ENCODE data around the gene BLID. TPM values are rescaled to one million over a fixed set of nuclear protein-coding genes. Genes with fewer than 3 reads are reported as not detected.

The BLID gene
- total RNA-seq, 1 experiment from 2014 or later = not detected

- CTCF ChIA-PET = interaction anchor here (0.6 kb wide), 1 partner anchor 23 kb away, joined by 3 read pairs; no protein-coding TSS in a partner anchor
- H3K36me3 ChIP-seq (ENCODE audit: control insufficient read depth, insufficient read depth, low read length) = no peaks in the 10 kb centered on the region
- H3K36me3 Mint-ChIP-seq (ENCODE audit: insufficient read depth, unreplicated experiment) = no peaks in the 10 kb centered on the region
Observed at GRCh38 chr11:122112470-122113365, 3.3 kb downstream of the BLID start.

GRCh38 chr11:122109932-122110331 lies 6.1 kb downstream of the BLID start:
- no peak overlapping the region for H3K4me3 Mint-ChIP-seq (ENCODE audit: unreplicated experiment)
- no TSS peak for BruUV-seq (replicated peaks)
- Histone ChIP-seq H3K27me3 (replicated peaks; ENCODE audit: control insufficient read depth, insufficient read depth, low read length) (peaks cover 2% of the 10 kb centered on the region), H3K36me3 (ENCODE audit: control insufficient read depth, insufficient read depth, low read length) (no peaks in the 10 kb centered on the region), H3K9me3 (no peaks in the 10 kb centered on the region), H3K4me1 (no peaks in the 10 kb centered on the region), H3K4me3 (ENCODE audit: low read depth, low read length) (no peak overlapping the region)
- POLR2A ChIA-PET = no interaction called here
- CTCF ChIA-PET = no interaction called here
- H3K4me1 Mint-ChIP-seq (ENCODE audit: low read depth, unreplicated experiment) = no peaks in the 10 kb centered on the region
- intact Hi-C loops (cut with micrococcal nuclease; ENCODE audit: unreplicated experiment) = loop anchor here (2.0 kb wide), 1 partner anchor 93 kb away; no protein-coding TSS in a partner anchor
- DNase-seq = no peak
- TF ChIP-seq CTCF (IDR thresholded peaks at IDR 0.05; ENCODE audit: insufficient read depth in 1 of 2, low read depth in 1 of 2, low read length in 1 of 2, severe bottlenecking in 1 of 2, unreplicated experiment in 1 of 2) = no peak
- H3K27me3 Mint-ChIP-seq (ENCODE audit: insufficient read depth, unreplicated experiment) = peaks cover 27% of the 10 kb centered on the region
- H3K36me3 Mint-ChIP-seq (ENCODE audit: insufficient read depth, unreplicated experiment) = no peaks in the 10 kb centered on the region
- no peak overlapping the region for H3K27ac Mint-ChIP-seq (ENCODE audit: unreplicated experiment)
- H3K9me3 Mint-ChIP-seq (ENCODE audit: unreplicated experiment) = no peaks in the 10 kb centered on the region

More at GRCh38 chr11:122112470-122113365, 3.3 kb downstream of the BLID start:
- BruUV-seq (replicated peaks) = no TSS peak
- intact Hi-C loops (cut with micrococcal nuclease; ENCODE audit: unreplicated experiment) = no loop called here
- DNase-seq = no peak
- Histone ChIP-seq H3K4me3 (ENCODE audit: low read depth, low read length) (no peak overlapping the region), H3K27me3 (replicated peaks; ENCODE audit: control insufficient read depth, insufficient read depth, low read length) (no peaks in the 10 kb centered on the region), H3K4me1 (no peaks in the 10 kb centered on the region), H3K9me3 (no peaks in the 10 kb centered on the region)
- Mint-ChIP-seq H3K9me3 (ENCODE audit: unreplicated experiment) (no peaks in the 10 kb centered on the region), H3K4me3 (ENCODE audit: unreplicated experiment) (no peak overlapping the region), H3K27me3 (ENCODE audit: insufficient read depth, unreplicated experiment) (peaks cover 22% of the 10 kb centered on the region), H3K27ac (ENCODE audit: unreplicated experiment) (no peak overlapping the region), H3K4me1 (ENCODE audit: low read depth, unreplicated experiment) (no peaks in the 10 kb centered on the region)
- no peak for TF ChIP-seq CTCF (IDR thresholded peaks at IDR 0.05; ENCODE audit: insufficient read depth in 1 of 2, low read depth in 1 of 2, low read length in 1 of 2, severe bottlenecking in 1 of 2, unreplicated experiment in 1 of 2)
- POLR2A ChIA-PET = no interaction called here

- Mint-ChIP-seq H3K4me3 (ENCODE audit: unreplicated experiment) (no peak overlapping the region), H3K27me3 (ENCODE audit: insufficient read depth, unreplicated experiment) (peaks cover 26% of the 10 kb centered on the region), H3K4me1 (ENCODE audit: low read depth, unreplicated experiment) (no peaks in the 10 kb centered on the region), H3K36me3 (ENCODE audit: insufficient read depth, unreplicated experiment) (no peaks in the 10 kb centered on the region), H3K9me3 (ENCODE audit: unreplicated experiment) (no peaks in the 10 kb centered on the region), H3K27ac (ENCODE audit: unreplicated experiment) (no peak overlapping the region)
- intact Hi-C loops (cut with micrococcal nuclease; ENCODE audit: unreplicated experiment) = loop anchor here (2.0 kb wide), 1 partner anchor 94 kb away; no protein-coding TSS in a partner anchor
- ChIA-PET CTCF (interaction anchor here (0.7 kb wide), 1 partner anchor 94 kb away, joined by 4 read pairs; no protein-coding TSS in a partner anchor), POLR2A (no interaction called here)
- Histone ChIP-seq H3K4me1 (no peaks in the 10 kb centered on the region), H3K36me3 (ENCODE audit: control insufficient read depth, insufficient read depth, low read length) (no peaks in the 10 kb centered on the region), H3K27me3 (replicated peaks; ENCODE audit: control insufficient read depth, insufficient read depth, low read length) (peaks cover 2% of the 10 kb centered on the region), H3K4me3 (ENCODE audit: low read depth, low read length) (no peak overlapping the region), H3K9me3 (no peaks in the 10 kb centered on the region)
- TF ChIP-seq CTCF (IDR thresholded peaks at IDR 0.05; ENCODE audit: insufficient read depth in 1 of 2, low read depth in 1 of 2, low read length in 1 of 2, severe bottlenecking in 1 of 2, unreplicated experiment in 1 of 2) = no peak
- DNase-seq = no peak
- no TSS peak for BruUV-seq (replicated peaks)
Observed at GRCh38 chr11:122108828-122109227, 7.2 kb downstream of the BLID start.
